HL-60 (cell line): ENCODE data around the gene DPP4.

ENCODE experiments used
- POLR2AphosphoS5 ChIP-seq: IDR thresholded peaks from 2 replicates; pipeline ENCODE4 v1.6.1; 2012; ENCODE audit warnings: low read depth
- TF ChIP-seq, protein P1 (sequence below): IDR thresholded peaks from one replicate; pipeline ENCODE4 v1.5.1; 2011; ENCODE audit warnings: low read length, control low read depth, inconsistent platforms; ENCODE audit not compliant: insufficient read depth
- TF ChIP-seq, protein P2 (sequence below): IDR thresholded peaks from 2 replicates; pipeline ENCODE4 v1.6.1; 2012; ENCODE audit warnings: low read depth; ENCODE audit not compliant: insufficient replicate concordance

DNA sequence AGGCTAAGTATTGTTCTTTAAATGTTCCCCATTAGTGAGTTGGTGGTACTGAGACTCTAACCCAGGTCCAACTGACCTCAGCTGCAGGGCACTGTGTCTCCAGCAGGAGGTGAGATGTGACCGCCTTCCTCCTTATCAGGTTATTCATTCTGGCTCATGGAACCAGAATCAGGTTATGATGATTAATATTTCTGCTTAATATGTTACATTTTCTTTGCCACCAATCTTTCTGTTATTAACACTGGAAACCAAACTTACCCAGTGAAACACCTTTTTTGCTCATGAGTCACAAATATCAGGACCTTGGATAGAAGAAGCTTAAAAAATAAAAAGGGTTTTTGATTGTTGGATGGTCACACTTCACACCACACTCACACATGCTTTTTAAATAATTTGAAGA is 85.4 kb downstream of the DPP4 start:
- TF ChIP-seq, protein P1, sequence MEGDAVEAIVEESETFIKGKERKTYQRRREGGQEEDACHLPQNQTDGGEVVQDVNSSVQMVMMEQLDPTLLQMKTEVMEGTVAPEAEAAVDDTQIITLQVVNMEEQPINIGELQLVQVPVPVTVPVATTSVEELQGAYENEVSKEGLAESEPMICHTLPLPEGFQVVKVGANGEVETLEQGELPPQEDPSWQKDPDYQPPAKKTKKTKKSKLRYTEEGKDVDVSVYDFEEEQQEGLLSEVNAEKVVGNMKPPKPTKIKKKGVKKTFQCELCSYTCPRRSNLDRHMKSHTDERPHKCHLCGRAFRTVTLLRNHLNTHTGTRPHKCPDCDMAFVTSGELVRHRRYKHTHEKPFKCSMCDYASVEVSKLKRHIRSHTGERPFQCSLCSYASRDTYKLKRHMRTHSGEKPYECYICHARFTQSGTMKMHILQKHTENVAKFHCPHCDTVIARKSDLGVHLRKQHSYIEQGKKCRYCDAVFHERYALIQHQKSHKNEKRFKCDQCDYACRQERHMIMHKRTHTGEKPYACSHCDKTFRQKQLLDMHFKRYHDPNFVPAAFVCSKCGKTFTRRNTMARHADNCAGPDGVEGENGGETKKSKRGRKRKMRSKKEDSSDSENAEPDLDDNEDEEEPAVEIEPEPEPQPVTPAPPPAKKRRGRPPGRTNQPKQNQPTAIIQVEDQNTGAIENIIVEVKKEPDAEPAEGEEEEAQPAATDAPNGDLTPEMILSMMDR = no peak
- TF ChIP-seq, protein P2, sequence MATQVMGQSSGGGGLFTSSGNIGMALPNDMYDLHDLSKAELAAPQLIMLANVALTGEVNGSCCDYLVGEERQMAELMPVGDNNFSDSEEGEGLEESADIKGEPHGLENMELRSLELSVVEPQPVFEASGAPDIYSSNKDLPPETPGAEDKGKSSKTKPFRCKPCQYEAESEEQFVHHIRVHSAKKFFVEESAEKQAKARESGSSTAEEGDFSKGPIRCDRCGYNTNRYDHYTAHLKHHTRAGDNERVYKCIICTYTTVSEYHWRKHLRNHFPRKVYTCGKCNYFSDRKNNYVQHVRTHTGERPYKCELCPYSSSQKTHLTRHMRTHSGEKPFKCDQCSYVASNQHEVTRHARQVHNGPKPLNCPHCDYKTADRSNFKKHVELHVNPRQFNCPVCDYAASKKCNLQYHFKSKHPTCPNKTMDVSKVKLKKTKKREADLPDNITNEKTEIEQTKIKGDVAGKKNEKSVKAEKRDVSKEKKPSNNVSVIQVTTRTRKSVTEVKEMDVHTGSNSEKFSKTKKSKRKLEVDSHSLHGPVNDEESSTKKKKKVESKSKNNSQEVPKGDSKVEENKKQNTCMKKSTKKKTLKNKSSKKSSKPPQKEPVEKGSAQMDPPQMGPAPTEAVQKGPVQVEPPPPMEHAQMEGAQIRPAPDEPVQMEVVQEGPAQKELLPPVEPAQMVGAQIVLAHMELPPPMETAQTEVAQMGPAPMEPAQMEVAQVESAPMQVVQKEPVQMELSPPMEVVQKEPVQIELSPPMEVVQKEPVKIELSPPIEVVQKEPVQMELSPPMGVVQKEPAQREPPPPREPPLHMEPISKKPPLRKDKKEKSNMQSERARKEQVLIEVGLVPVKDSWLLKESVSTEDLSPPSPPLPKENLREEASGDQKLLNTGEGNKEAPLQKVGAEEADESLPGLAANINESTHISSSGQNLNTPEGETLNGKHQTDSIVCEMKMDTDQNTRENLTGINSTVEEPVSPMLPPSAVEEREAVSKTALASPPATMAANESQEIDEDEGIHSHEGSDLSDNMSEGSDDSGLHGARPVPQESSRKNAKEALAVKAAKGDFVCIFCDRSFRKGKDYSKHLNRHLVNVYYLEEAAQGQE = peak; percentile 70
- no peak for TF ChIP-seq POLR2AphosphoS5
